Left renal pelvis (tissue), 4 donors: ENCODE data around the gene TMEM69. TPM values are rescaled to one million over a fixed set of nuclear protein-coding genes. Genes with fewer than 3 reads are reported as not detected.
"Not testable (repeated sequence)": the region's sequence is repeated elsewhere in the genome, so short reads cannot be mapped to it uniquely, and the experiment has no call there.

ENCODE experiments used
- DNase-seq, 4 donors: peaks; one replicate each; pipeline ENCODE4 v3.0.0-alpha.2; 2013; ENCODE audit warnings: low read depth in 4 of 4, low spot score in 3 of 4
- polyA plus RNA-seq, 4 donors: library from polyadenylated mRNA; unstranded; fragments of 120-200 nt; gene quantifications; one replicate each; pipeline ENCODE4 v1.2.1, GENCODE V29; 2013; ENCODE audit not compliant: insufficient read length in 4 of 4

Gene TMEM69
- 10 to 100 TPM; 42.8 to 60.2 (median 53.1) TPM for polyA plus RNA-seq

- DNase-seq: peak; percentile 78 to 87 (median 83)
Observed at GRCh38 chr1:45687754-45688740, at the start of gene TMEM69. Gene TMEM69 (plus strand): TSS chr1:45688181. CDS start chr1:45691069, 2,888 bp downstream.

- no peak for DNase-seq
Observed at GRCh38 chr1:45640293-45640692, 47.7 kb upstream of the TMEM69 start.

GRCh38 chr1:45643321-45643720, 44.7 kb upstream of the TMEM69 start:
- DNase-seq: no peak

DNA sequence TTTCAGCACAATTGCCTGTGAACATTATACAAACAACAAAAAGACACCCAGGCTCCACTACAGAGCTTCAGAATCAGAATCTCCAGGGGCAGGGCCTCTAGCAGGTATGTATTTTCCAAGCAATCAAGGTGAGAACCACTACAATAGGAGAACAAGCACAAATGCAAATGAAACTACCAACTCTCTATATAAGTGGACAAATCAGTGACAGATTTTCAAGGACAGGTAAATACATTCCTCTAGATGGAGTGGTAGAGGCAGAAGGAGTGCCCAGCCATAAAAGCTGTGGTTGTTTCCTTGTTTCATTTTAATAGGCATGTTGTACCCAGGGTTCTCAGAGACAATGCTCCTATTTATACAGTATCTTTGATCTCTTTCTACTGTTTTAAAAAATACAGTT, 44.0 kb upstream of the TMEM69 start:
- DNase-seq: no peak

- DNase-seq: no peak
Observed at GRCh38 chr1:45644661-45645060, 43.3 kb upstream of the TMEM69 start.

DNA sequence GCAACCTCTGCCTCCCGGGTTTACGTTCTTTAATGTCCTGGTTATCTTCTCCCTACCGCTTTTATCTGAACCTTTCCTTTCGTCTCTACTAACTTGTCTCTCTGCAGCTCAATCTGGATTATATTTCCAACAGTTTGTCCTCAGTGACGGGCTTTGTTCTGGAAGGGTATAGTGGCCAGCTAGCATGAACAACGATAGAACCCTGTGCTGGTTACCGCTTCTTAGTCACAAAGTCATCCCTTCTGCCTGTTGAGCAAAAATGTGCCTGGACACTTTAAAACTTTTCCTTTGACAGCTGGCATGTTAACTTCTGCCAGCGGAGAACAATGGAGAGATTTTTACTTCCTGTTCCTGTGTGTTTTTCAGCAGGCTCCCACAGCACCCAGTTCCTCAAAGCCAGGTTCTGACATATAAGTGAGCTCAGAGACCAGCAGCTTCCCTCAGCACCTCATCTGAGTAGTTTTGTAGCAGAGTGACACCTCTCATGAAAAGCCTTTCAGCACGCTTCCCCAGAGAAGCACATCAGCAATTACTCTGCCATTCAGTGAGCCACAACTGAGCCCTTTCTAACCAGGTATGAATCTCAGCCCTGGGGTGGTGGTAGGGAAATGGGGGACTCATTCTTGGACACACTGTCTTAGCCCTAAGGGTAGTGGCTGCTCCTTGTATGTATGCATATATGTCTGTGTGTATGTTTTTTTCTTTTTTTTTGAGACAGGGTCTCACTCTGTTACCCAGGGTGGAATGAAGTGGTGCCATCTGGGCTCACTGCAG, 40.5 kb upstream of the TMEM69 start:
- DNase-seq: no peak

DNA sequence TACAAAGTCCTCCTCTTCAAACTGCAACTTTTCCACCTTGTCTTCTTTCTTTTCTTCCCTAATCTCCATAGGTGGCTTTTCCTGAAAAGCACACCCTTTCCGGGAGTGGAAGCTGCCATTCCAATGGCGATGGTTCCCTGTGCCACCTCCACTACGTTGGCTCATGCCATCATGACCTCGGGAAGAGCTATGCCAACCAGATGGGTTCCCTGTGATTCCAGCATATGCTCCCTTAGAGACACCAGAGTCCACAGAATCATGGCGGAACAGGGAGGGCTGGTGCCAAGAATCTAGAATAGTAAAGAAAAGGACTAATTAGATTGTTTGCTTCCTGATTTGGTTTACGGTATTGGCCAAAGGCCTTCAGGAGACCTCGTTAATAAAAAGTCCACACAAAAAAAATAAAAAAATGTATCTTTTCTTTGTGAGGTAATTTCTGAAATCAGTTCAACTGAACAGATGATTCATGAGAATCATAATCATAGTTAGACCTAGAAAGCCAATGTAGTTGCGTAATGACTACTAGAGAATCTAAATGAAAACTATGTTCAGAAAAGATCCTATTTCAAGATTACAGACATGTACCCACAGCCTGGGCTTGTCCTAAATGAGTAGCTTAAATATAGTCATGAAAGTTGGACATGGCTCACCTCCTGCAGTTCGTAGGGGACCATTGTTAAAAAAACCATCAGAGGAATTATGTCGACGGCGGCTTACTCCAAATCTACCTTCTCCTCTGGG, 33.3 kb upstream of the TMEM69 start:
- no peak for DNase-seq

- DNase-seq: no peak
Observed at GRCh38 chr1:45656573-45657226, 31.3 kb upstream of the TMEM69 start.

DNA sequence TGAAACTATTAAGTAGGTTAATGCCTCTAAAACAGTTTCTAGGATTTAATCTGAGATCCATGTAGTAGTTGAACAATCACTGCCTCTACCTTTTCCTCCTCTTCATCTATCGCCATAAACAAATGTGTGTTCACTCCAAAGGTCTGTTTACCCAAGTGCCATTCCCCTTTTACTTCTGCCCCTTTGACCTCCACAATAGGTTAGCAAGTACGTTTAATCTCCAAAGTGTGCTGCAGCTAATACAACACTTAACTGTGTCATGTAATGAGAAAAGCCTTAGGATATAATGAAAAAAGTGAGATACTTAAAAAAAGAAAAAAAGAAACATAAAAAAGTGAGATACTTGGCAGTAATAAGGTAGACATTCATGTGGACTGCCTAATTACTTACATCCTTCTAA, 29.8 kb upstream of the TMEM69 start:
- DNase-seq: no peak

GRCh38 chr1:45659222-45659621, 28.8 kb upstream of the TMEM69 start:
- DNase-seq: no peak

- DNase-seq: no peak
Observed at GRCh38 chr1:45660336-45660735, 27.6 kb upstream of the TMEM69 start.

GRCh38 chr1:45666836-45667235, 21.1 kb upstream of the TMEM69 start:
- DNase-seq: no peak

DNA sequence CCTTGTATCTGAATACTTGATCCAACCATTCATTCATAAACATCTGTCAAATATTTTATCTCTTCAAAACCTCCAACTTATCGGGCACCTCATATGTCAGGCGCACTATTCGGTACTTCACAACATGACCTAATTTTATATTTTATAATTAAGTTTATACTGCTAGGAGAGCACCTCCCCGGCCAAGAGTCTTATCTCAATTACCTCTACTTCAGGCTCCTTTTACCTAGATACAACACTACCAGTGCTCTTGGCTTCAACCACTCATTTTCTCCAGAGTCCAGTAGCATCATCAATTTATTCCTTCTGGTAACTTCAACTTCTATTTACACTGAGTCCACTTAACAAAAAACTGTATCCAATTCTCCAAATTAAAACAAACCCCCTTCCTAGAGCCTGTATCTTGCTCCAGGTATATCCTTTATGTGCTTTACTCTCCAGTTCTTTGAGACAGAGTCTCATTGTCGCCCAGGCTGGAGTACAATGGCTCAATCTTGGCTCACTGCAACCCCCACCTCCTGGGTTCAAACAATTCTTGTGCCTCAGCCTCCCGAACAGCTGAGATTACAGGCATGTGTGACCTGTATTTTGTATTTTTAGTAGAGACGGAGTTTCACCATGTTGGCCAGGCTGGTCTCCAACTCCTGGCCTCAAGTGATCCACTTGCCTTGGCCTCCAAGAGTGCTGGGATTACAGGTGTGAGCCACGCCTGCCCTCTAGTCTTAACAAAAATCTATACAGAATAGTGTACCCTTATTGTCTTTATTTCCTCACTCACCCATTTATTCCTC, 20.5 kb upstream of the TMEM69 start:
- no peak for DNase-seq

GRCh38 chr1:45668526-45668925, 19.5 kb upstream of the TMEM69 start:
- no peak for DNase-seq

- no peak for DNase-seq
Observed at GRCh38 chr1:45669379-45669778, 18.6 kb upstream of the TMEM69 start.

DNA sequence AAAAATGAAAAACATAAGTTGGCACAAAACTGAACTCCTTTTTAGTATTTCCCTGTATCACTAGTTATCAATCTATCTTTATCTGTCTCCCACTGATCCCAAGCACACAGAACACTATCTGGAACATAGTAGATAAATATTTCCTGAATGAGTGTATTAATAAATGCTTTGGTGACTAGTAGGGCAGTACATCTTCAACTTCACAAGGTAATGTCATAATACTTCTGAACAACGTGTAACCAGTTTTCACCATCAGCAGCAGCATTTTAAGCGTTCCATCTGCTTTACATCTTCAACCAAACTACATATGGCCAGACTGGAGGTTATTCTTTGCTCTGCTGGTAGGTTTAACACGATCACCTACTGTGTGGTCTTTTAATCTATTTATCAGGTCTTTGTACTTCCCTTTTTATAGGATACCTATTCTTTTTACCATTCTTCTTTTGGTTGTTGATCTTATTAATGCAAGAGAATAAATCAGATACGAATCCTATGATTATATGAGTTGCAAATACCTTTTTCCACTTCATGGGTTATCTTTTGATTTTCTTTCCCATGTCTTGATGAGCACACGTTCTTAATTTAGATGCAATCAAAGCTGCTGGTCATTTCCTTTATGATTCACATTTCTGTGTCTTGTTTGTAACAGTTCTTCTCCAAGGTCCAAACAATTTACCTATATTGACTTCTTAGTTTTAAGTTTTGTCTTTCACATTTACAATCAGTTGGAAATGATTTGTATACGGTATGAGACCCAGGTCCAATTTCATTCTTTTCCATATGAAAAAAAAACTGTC, 17.9 kb upstream of the TMEM69 start:
- DNase-seq: no peak

DNA sequence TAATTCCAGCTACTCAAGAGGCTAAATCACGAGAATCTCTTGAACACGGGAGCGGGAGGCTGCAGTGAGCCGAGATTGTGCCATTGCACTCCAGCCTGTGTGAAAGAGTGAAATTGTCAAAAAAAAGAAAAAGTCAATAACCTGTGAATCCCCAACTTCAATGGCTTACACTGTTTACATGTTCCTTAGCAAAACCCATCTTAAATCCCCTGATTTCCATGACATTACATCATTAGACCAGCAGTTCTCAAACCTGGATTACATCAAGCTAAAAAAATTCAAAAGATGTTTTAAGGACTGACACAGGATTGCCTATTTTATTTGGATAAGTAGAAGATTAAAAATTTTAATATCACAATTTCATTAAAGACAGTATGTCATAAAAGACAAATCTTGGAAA, 14.0 kb upstream of the TMEM69 start:
- DNase-seq: no peak

DNA sequence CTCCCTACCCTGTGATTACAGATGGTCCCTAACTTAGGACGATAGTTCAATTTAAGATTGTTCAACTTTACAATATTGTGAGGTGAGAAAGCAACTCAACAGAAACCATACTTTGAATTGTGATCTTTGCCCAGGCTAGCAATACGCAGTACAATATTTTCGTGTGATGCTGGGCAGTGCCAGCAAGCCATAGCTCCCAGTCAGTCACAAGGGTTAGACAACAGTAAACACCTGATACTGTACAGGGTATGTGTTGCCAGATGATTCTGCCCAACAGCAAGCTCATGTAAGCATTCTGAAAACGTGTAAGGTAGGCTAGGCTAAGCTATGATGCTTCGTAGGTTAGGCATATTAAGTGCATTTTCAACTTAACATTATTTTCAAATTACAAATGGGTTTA, 13.5 kb upstream of the TMEM69 start:
- no peak for DNase-seq

- not testable (repeated sequence) for DNase-seq
Observed at GRCh38 chr1:45676553-45676952, 11.4 kb upstream of the TMEM69 start.
